HUES48 (cell line): Measurements from ENCODE around the gene NDUFB7.
"Not testable (repeated sequence)": the region's sequence is repeated elsewhere in the genome, so short reads cannot be mapped to it uniquely, and the experiment has no call there.

Experiments
- H3K27ac ChIP-seq: one replicate; pipeline ENCODE4 v1.7.0; 2013; ENCODE audit warnings: low read depth, low read length, inconsistent platforms
- H3K27me3 ChIP-seq: 2 replicates; pipeline ENCODE4 v1.6.1; 2013; ENCODE audit warnings: mild to moderate bottlenecking, low read length; ENCODE audit not compliant: control insufficient read depth, insufficient read depth
- H3K36me3 ChIP-seq: 2 replicates; pipeline ENCODE4 v1.6.1; 2013; ENCODE audit warnings: low read length; ENCODE audit not compliant: control insufficient read depth, insufficient read depth
- H3K4me1 ChIP-seq: 2 replicates; pipeline ENCODE4 v1.6.1; 2013; ENCODE audit warnings: mild to moderate bottlenecking, low read length; ENCODE audit not compliant: control insufficient read depth, insufficient read depth
- H3K4me3 ChIP-seq: 2 replicates; pipeline ENCODE4 v1.5.1; 2013; ENCODE audit warnings: mild to moderate bottlenecking, low read depth, low read length
- H3K9ac ChIP-seq: 2 replicates; pipeline ENCODE4 v1.6.1; 2013; ENCODE audit warnings: mild to moderate bottlenecking, low read depth, low read length, moderate library complexity
- H3K9me3 ChIP-seq: 2 replicates; pipeline ENCODE4 v1.6.1; 2013; ENCODE audit warnings: low read length; ENCODE audit not compliant: control insufficient read depth, insufficient read depth

Gene NDUFB7

GRCh38 chr19:14599548-14600147 is 27.8 kb upstream of the NDUFB7 start:
- Histone ChIP-seq H3K27ac (no peak overlapping the region), H3K4me1 (no peaks in the 10 kb centered on the region), H3K9me3 (peaks cover 55% of the 10 kb centered on the region), H3K9ac (no peak overlapping the region), H3K36me3 (no peaks in the 10 kb centered on the region), H3K4me3 (no peak overlapping the region), H3K27me3 (no peaks in the 10 kb centered on the region)

GRCh38 chr19:14595558-14595957 is 23.7 kb upstream of the NDUFB7 start:
- no peak overlapping the region for H3K9ac ChIP-seq
- no peaks in the 10 kb centered on the region for H3K36me3 ChIP-seq
- no peaks in the 10 kb centered on the region for H3K4me1 ChIP-seq
- H3K4me3 ChIP-seq, result no peak overlapping the region
- H3K27ac ChIP-seq, result no peak overlapping the region
- H3K9me3 ChIP-seq, result peaks cover 37% of the 10 kb centered on the region
- no peaks in the 10 kb centered on the region for H3K27me3 ChIP-seq

GRCh38 chr19:14589433-14589832 is 17.6 kb upstream of the NDUFB7 start:
- H3K4me1 ChIP-seq, H3K36me3 ChIP-seq, H3K27me3 ChIP-seq, H3K27ac ChIP-seq, H3K9me3 ChIP-seq, H3K4me3 ChIP-seq, H3K9ac ChIP-seq: not testable (repeated sequence)

- H3K27me3 ChIP-seq, H3K9ac ChIP-seq, H3K27ac ChIP-seq: not testable (repeated sequence)
Measured at GRCh38 chr19:14585187-14585586, 13.3 kb upstream of the NDUFB7 start.

GRCh38 chr19:14584372-14584771 is 12.5 kb upstream of the NDUFB7 start:
- not testable (repeated sequence) for H3K4me3 ChIP-seq, H3K27ac ChIP-seq, H3K27me3 ChIP-seq, H3K9me3 ChIP-seq, H3K4me1 ChIP-seq, H3K9ac ChIP-seq, H3K36me3 ChIP-seq

More at GRCh38 chr19:14585187-14585586, 13.3 kb upstream of the NDUFB7 start:
- H3K4me1 ChIP-seq, H3K36me3 ChIP-seq, H3K4me3 ChIP-seq, H3K9me3 ChIP-seq: not testable (repeated sequence)

- no peaks in the 10 kb centered on the region for H3K4me1 ChIP-seq
Measured at GRCh38 chr19:14582894-14583340, 11.1 kb upstream of the NDUFB7 start, which contains the start of gene CLEC17A. Gene CLEC17A (plus strand): TSS chr19:14583084. CDS start chr19:14583161, 77 bp downstream.

GRCh38 chr19:14580623-14581237 is 8.9 kb upstream of the NDUFB7 start:
- no peak overlapping the region for H3K4me3 ChIP-seq
- H3K9ac ChIP-seq, result no peak overlapping the region
- no peaks in the 10 kb centered on the region for H3K27me3 ChIP-seq
- no peak overlapping the region for H3K27ac ChIP-seq
- H3K9me3 ChIP-seq, result no peaks in the 10 kb centered on the region
- H3K36me3 ChIP-seq, result no peaks in the 10 kb centered on the region
- H3K4me1 ChIP-seq, result no peaks in the 10 kb centered on the region

More at GRCh38 chr19:14582894-14583340, 11.1 kb upstream of the NDUFB7 start, which contains the start of gene CLEC17A:
- Histone ChIP-seq H3K27me3 (no peaks in the 10 kb centered on the region), H3K36me3 (no peaks in the 10 kb centered on the region), H3K27ac (no peak within 1 kb of the TSS), H3K9ac (no peak within 1 kb of the TSS), H3K9me3 (no peaks in the 10 kb centered on the region), H3K4me3 (no peak within 1 kb of the TSS)

- no peaks in the 10 kb centered on the region for H3K27me3 ChIP-seq
- no peak overlapping the region for H3K27ac ChIP-seq
Measured at GRCh38 chr19:14577885-14578427, 6.1 kb upstream of the NDUFB7 start.

GRCh38 chr19:14577264-14577663 is 5.4 kb upstream of the NDUFB7 start:
- Histone ChIP-seq H3K9ac (no peak overlapping the region), H3K27ac (no peak overlapping the region), H3K27me3 (no peaks in the 10 kb centered on the region)

More at GRCh38 chr19:14577885-14578427, 6.1 kb upstream of the NDUFB7 start:
- Histone ChIP-seq H3K9me3 (no peaks in the 10 kb centered on the region), H3K4me1 (no peaks in the 10 kb centered on the region), H3K9ac (no peak overlapping the region), H3K36me3 (no peaks in the 10 kb centered on the region), H3K4me3 (no peak overlapping the region)

GRCh38 chr19:14576363-14576762 is 4.5 kb upstream of the NDUFB7 start:
- Histone ChIP-seq H3K27me3 (no peaks in the 10 kb centered on the region), H3K9me3 (no peaks in the 10 kb centered on the region), H3K36me3 (no peaks in the 10 kb centered on the region), H3K27ac (no peak overlapping the region), H3K4me3 (no peak overlapping the region), H3K4me1 (no peaks in the 10 kb centered on the region), H3K9ac (no peak overlapping the region)

More at GRCh38 chr19:14577264-14577663, 5.4 kb upstream of the NDUFB7 start:
- Histone ChIP-seq H3K4me1 (no peaks in the 10 kb centered on the region), H3K36me3 (no peaks in the 10 kb centered on the region), H3K9me3 (no peaks in the 10 kb centered on the region), H3K4me3 (no peak overlapping the region)

- no peak overlapping the region for H3K4me3 ChIP-seq
- no peaks in the 10 kb centered on the region for H3K9me3 ChIP-seq
- no peaks in the 10 kb centered on the region for H3K4me1 ChIP-seq
- no peaks in the 10 kb centered on the region for H3K27me3 ChIP-seq
- H3K36me3 ChIP-seq, result no peaks in the 10 kb centered on the region
- H3K9ac ChIP-seq, result no peak overlapping the region
- no peak overlapping the region for H3K27ac ChIP-seq
Measured at GRCh38 chr19:14575428-14575980, 3.6 kb upstream of the NDUFB7 start.
